GM19452 (cell line): ENCODE measurements around the gene AGPAT4.

Experiments used
- ATAC-seq: cut with Tn5 transposase; IDR thresholded peaks from one replicate; pipeline ENCODE4 v1.9.1; 2021; ENCODE audit not compliant: unreplicated experiment

The AGPAT4 gene

GRCh38 chr6:161290751-161291150 lies 16.9 kb upstream of the AGPAT4 start:
- ATAC-seq, result no peak

DNA sequence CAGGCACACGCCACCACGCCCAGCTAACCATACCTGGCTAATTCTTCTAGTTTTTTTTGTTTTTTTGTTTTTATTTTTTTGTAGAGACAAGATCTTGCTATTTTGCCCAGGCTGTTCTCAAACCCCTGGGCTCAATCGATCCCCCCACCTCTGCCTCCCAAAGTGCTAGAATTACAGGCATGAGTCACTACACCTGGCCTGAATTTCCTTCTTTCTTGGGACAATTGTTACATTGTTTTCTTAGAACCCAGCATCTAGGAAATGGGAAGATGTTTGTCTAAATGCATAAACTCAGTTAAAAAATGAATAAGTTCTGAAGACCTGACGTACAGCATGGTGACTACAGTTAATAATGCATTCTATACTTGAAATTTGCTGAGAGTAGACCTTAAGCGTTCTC lies 10.8 kb upstream of the AGPAT4 start:
- ATAC-seq, result no peak

GRCh38 chr6:161281092-161281491 lies 7.2 kb upstream of the AGPAT4 start:
- no peak for ATAC-seq

GRCh38 chr6:161279677-161280415 lies 6.0 kb upstream of the AGPAT4 start:
- no peak for ATAC-seq

GRCh38 chr6:161276605-161277155 lies 2.8 kb upstream of the AGPAT4 start:
- ATAC-seq, result no peak

DNA sequence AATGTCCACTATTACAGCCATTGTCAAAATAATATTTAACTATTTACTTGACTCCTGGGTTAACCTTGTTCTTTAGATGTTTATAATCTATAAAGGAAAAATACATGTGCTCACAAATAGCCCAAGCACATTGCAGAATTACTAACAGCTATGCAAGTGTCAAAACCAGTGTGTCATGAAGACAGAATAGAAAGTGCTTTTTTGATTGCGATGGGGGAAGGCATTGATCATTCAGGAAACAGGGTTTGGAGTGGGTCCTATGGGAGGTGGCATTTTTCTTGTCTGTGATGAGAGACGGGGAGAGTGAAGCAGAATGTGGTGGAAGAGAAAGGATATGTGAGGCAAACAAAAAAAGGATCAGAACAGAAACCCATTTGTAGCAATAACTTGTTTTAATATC lies 1.0 kb upstream of the AGPAT4 start:
- no peak for ATAC-seq

- ATAC-seq, result no peak
Measured at GRCh38 chr6:161274488-161274858, 612 bp upstream of the AGPAT4 start.

GRCh38 chr6:161273274-161273751 lies 548 bp downstream of the AGPAT4 start:
- ATAC-seq, result no peak

DNA sequence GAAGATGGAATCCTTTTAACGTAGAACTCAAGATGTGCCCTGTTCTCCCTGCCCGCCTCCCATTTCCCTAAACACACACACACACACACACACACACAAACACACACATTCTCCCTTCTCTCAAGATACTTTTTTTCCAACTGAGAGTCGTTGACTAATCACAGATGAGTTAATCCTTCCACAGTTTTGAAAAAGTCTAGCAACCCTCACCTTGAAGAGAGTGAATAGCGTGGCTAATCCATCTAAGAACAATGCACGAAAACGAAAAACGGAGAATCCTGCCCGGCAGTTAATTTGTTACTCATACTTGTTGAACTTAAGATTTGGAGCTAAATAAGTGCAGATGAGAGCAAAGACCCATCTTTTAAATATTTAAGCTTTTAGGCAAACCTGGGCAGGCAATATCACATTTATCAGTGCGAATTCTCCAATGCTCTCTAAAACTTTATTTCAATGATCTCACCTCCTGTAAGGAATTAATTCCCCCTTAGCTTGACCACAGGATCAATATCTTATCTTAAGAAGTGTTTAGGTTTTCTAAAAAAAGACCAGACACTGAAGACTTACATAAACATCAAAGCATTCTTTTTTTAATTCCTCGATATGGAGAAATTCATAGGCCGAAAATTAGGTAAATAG lies 1.1 kb downstream of the AGPAT4 start:
- no peak for ATAC-seq

GRCh38 chr6:161271343-161272030 lies 2.4 kb downstream of the AGPAT4 start:
- ATAC-seq, result no peak

DNA sequence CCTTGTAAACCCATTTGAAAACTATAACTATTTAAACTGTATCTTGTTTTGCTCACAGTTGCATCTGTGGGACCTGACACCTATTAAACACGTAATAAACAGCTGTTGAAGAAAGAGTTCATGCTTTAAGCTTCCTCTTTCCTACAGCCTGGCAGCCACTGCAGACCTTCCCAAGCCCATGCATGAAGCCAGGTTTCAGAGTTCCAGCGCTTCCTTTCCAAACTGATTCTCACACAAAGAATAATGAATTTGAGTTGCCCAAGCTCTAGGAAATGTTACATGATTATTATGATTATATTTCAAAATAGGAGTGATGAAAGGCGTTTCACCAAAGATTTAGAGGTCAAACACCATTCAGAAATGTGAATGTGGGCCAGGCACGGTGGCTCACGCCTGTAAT lies 3.7 kb downstream of the AGPAT4 start:
- no peak for ATAC-seq

DNA sequence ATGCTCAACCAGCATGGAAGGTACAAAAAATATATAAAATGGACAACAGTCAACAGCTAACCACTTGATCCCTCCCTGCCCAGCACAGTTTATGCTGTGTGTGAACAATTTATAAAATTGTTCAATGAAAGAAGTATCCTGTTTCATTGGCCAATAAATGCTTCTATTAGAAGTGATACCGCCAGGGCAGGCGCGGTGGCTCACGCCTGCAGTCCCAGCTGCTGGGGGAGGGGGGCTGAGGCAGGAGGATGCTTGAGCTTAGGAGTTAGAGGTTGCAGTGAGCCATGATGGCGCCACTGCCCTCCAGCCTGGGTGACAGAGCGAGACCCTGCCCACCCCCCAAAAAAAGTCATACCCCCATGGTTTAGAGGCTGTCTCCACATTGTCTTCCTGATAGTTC lies 4.6 kb downstream of the AGPAT4 start:
- no peak for ATAC-seq

DNA sequence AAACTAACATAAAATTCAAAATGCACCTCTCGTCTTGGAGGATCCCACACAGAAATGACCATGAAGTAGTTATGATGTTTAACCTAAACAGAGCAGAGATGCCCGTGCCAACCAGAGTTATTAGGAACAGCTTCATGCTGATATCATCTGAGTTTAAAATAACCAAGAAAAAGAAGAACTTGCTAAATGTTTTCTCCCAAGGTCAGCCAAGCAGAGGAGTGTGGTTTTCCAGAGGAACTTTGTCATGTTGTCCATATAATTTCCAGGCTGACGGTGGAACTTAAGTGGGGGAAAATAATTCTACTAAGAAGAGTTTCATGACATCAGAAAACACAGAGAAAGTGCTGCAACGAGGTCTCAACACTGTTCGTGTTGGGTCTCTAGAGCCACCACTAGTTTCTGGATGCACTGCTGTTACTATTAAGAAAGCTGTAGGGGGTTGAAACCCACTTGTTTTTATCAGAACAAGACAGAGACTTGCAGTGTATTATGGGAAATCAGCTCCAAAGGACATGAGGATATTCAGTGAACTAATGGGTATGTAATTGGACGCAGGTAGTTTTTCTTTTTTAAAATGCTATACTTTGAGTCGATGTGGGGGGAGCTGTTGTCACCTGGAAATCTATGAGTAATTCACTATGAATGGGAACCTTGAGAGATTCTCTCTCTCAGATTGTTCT lies 5.2 kb downstream of the AGPAT4 start:
- ATAC-seq, result no peak

DNA sequence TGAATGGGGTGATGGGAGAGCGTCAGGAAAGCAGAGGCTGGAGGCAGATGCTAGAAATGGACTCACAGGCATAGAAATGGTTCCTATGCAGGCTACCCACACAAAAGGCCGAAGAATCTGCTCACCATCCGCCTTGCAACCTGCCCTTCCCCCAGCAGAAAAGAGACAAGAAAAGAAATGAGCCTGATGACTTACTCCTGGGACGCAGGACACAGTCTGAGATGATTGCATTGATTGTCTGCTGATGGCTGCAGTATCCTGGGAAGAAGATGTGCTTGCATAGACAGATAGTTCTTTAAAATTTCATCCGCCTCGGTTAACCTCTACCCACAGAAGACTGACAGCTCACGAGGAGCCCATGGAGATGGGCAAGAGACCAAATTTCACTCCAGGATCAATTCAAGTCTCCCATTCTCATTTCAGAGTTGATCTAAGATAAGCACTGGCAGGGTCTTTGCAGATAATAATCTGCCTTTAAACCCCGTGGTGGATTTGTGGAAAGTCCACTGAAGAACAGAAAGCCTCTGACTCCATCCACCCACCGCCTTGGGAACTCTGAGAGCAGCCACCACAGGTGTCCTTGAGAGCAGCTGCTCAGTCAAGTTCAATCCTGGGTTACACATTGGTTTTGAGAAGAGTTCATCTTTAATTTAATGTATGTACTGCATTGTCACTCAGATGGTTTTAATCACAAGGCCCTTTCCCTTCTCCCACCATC lies 7.2 kb downstream of the AGPAT4 start:
- no peak for ATAC-seq

DNA sequence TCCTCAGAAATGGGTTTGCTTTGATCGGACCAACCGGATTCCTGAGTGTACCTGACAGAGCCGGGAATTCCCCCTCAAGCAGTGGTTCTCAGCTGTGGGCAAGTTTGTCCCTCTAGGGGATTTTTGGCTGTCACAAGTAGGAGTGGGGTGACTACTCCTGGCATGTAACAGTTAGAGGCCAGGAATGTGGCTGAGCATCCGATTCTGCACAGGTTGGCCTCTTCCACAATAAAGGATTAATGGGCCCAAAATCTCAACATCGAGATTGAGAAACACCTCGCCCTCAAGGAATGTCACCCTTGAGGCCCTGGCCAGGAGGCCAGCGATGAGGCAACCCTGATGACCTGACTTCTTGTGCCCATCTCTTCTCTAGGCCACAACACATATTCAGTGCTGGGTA lies 7.9 kb downstream of the AGPAT4 start:
- ATAC-seq, result no peak

- ATAC-seq, result no peak
Measured at GRCh38 chr6:161265554-161265953, 8.3 kb downstream of the AGPAT4 start.

DNA sequence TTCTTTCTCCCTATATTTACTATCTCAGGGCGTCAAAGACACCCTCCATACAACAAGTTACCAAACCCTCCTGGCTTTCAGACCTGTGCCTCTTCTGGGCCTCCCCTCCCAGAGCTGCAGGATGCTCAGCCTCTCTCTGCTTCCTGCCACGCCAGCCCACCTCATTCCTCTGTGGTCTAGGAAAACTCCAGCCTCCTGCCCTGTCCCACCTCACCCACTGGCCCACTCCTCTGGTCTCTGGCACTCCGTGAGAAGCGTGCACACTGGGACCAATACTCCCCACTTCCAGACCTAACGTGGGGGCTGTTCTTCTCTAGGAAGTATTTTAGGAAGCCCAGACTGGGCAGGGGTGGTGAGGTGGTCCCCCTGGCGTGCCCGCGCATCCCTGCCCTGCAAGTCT lies 9.7 kb downstream of the AGPAT4 start:
- ATAC-seq, result no peak

GRCh38 chr6:161261816-161262215 lies 12.0 kb downstream of the AGPAT4 start:
- no peak for ATAC-seq

DNA sequence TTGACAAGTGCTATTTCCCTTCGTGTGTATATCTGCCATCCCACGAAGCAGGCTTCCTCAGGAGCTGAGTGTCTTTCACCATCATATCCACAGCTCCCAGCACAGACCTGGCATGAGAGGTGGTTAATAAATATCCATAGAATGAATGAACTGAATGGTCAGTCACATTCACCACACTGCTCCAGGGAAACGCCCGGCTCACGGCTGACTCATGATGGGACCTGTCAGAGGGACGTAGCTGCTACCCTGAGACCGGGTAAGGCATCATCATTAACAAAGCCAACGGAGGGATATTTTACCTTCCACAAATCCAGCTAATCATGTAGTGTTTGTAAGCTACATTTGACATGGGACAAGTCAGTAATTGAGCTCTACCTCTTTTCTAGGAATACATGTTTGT lies 12.5 kb downstream of the AGPAT4 start:
- no peak for ATAC-seq

GRCh38 chr6:161259302-161259701 lies 14.6 kb downstream of the AGPAT4 start:
- ATAC-seq, result no peak
